Measurements from ENCODE around the gene ZSWIM8. TPM values are rescaled to one million over a fixed set of nuclear protein-coding genes. Genes with fewer than 3 reads are reported as not detected.

ZSWIM8 gene
- total RNA-seq, 4 donors from 2014 or later = 62.2 to 134 (median 63.3) TPM

- TF ChIP-seq CTCF (IDR thresholded peaks at IDR 0.05; ENCODE audit: low read depth) = no peak
These were observed 31.7 kb downstream of the ZSWIM8 start for GRCh38 chr10:73816917-73817729.

- TF ChIP-seq CTCF (IDR thresholded peaks at IDR 0.05; ENCODE audit: low read depth) = no peak
These were observed 32.4 kb downstream of the ZSWIM8 start for GRCh38 chr10:73817826-73818225.

- no peak for TF ChIP-seq CTCF (IDR thresholded peaks at IDR 0.05; ENCODE audit: low read depth)
These were observed 33.0 kb downstream of the ZSWIM8 start for GRCh38 chr10:73818402-73818801.

GRCh38 chr10:73819081-73819480, 33.7 kb downstream of the ZSWIM8 start:
- no peak for TF ChIP-seq CTCF (IDR thresholded peaks at IDR 0.05; ENCODE audit: low read depth)

GRCh38 chr10:73819513-73820093, 34.2 kb downstream of the ZSWIM8 start:
- no peak for TF ChIP-seq CTCF (IDR thresholded peaks at IDR 0.05; ENCODE audit: low read depth)

GRCh38 chr10:73823391-73823790, 38.0 kb downstream of the ZSWIM8 start:
- no peak for TF ChIP-seq CTCF (IDR thresholded peaks at IDR 0.05; ENCODE audit: low read depth)

- no peak for TF ChIP-seq CTCF (IDR thresholded peaks at IDR 0.05; ENCODE audit: low read depth)
These were observed 38.8 kb downstream of the ZSWIM8 start for GRCh38 chr10:73824146-73824725.

Measured in subcutaneous adipose tissue (tissue), 4 donors.